ENCODE measurements around the gene APMAP. TPM values are rescaled to one million over a fixed set of nuclear protein-coding genes. Genes with fewer than 3 reads are reported as not detected.
"Not testable (repeated sequence)": the region's sequence is repeated elsewhere in the genome, so short reads cannot be mapped to it uniquely, and the experiment has no call there.

Gene APMAP
- total RNA-seq, 1 donor from 2014 or later = 68.8 TPM

DNA sequence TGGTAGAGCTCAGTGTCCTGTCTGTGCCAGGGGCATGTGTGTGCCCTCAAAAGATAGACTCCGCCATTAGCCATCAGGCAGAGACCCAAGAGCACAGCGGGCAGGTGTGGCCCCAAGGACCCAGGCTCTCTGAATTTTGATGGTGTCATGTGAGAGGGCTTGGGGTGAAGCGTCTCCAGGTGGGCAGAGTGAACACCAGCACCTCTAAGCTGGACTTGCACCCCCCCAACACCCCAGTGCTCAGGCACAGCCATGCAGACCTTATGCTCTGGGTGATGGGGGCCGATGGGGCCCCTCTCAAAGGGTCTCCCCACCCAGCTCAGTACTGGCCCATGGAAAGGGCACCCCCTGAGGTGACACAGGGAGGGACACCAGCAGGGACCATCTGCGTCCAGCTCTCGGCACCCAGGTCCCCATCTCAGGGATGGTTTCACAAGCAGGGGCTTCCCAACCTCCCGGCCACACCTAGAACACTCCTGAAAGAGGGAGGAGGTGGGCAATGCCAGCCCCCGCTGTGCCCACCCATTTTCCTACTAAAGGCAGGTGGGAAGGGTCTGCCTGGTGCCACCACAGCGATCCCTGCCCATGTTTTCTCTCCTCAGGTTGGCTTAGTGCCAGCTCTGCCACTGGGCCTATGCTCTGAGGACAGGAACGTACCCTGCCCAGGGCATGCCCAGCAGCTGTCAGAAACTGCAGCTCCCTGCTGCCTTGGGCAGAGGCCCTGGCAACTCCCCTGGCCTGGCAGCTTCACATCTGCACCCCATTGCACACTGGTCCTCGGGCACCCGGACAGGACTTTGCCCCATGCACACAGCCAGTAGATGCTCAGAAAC is 40.0 kb downstream of the APMAP start:
- DNase-seq (ENCODE audit: low spot score) = peak; percentile 30

GRCh38 chr20:24951536-24952083 is 40.9 kb downstream of the APMAP start:
- DNase-seq (ENCODE audit: low spot score) = peak; percentile 9

- peak; percentile 10 for DNase-seq (ENCODE audit: low spot score)
These were observed 41.6 kb downstream of the APMAP start for GRCh38 chr20:24950836-24951525.

DNA sequence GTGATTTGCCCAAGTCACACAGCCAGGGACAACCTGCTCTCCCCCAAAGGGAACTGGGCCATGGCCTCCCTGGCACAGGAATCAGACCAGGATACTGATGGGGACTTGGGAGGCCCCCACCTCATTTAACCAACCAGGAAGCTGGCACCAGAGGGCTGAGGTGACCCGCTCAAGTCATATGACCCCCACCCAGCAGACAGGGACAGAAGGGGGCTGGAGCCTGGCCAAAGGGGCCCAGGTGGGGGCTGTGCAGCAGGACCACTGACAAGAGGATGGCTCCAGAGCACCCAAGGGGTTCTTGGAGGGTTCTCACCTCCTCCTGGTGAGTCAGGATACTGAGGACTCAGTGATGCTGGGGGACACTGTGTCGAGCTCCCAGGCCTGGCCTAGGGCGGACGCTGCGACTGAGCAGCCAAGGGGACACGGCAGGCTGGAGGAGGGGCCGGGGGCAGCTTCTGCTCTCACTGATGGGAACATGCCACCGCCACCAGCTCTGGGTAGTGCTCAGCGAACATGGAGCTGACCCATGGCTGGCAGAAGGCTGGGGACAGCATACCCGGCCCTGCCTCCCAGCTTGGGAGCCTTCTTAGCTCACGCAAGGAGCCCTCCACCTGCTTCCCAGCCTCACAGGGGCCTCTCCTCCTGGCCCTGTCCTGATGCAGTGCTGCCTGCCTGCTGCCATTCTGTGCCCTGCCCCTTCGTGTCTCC is 42.3 kb downstream of the APMAP start:
- DNase-seq (ENCODE audit: low spot score) = peak; percentile 10

DNA sequence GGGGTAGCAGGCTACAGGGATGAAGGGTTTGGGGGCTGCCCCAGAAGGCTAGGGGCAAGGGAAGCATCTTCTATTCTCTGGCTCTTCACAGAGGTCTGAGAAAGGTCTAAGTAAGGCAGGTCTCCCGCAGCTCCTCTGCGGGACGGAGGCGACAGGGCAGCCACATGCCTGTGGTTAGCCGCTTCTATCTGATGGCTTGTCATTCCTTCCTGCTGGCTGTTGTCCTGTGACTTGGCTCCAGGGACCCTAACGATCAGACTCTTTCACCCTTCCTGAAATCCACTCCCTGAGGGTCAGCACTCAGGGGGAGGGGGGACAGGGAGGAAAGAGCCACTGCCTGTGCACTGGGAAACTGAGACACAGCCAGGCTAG is 42.8 kb downstream of the APMAP start:
- peak; percentile 9 for DNase-seq (ENCODE audit: low spot score)

DNA sequence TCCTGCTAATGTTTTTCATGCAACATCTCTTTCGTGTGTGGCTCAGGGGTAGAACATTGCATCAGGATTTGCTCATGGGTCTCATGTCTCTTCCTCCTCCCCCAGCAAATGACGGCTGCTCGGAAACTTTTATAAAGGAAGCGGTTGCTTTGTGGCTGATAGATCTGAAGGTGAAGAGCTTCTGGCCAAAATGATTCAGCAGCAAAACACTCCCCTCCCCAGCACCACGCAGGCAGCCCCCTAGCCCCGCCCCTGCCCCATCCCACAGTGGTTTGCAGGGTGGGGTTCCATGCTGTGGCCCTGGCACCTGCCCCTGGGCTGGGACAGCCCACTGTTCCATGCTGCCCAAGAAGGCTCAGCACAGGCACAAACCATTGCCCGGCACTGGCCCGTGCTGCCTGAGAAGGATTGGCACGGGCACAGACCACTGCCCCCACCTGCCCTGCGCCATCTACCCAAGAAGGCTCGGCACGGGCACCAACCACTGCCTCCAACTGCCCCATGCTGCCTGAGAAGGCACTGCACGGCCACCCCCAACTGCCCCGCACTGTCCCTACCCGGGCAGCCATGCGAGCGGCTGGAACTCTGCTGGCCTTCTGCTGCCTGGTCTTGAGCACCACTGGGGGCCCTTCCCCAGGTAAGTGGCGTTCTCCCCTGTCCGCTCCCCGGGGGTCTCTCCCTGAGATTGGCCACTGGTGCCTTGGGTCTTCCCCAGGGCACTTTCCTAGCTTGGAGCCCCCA is 43.4 kb downstream of the APMAP start, which contains the start of gene CST7:
Gene CST7 (plus strand): TSS at position 331 of the 741 bp plus-strand sequence. CDS start 237 bp downstream, at position 568.
- peak; percentile 35 for DNase-seq (ENCODE audit: low spot score)

DNA sequence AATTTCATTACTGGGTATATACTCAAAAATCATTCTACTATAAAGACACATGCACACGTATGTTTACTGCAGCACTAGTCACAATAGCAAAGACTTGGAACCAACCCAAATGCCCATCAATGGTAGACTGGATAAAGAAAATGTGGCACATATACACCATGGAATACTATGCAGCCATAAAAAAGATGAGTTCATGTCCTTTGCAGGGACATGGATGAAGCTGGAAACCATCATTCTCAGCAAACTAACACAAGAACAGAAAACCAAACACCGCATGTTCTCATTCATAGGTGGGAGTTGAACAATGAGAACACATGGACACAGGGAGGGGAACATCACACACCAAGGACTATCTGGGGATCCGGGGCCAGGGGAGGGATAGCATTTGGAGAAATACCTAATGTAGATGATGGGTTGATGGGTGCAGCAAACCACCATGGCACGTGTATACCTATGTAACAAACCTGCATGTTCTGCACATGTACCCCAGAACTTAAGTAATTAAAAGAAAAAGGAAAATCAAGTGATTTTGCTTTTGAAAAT is 44.1 kb downstream of the APMAP start:
- DNase-seq (ENCODE audit: low spot score) = peak; percentile 7

- not testable (repeated sequence) for DNase-seq (ENCODE audit: low spot score)
These were observed 46.2 kb downstream of the APMAP start for GRCh38 chr20:24946376-24946775.

DNA sequence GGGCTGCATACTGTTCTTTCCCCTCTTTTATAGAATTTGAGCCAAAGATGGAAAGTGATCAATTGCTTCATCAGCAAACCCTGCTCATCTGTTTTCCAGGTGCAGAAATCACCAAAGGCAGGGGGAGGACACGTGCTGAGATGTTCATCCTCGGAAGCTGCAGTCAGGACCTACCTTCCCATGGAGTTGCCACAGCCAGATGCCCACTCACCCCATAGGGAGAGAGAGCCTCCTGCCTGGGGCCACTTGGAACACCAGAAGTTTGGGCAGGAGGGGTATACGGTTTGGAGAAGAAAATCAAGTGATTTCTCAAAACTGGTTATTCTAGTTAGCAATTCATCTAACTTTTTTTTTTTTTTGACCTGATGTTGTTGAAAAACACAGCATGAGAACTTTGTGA is 48.8 kb downstream of the APMAP start:
- DNase-seq (ENCODE audit: low spot score) = peak; percentile 2

DNA sequence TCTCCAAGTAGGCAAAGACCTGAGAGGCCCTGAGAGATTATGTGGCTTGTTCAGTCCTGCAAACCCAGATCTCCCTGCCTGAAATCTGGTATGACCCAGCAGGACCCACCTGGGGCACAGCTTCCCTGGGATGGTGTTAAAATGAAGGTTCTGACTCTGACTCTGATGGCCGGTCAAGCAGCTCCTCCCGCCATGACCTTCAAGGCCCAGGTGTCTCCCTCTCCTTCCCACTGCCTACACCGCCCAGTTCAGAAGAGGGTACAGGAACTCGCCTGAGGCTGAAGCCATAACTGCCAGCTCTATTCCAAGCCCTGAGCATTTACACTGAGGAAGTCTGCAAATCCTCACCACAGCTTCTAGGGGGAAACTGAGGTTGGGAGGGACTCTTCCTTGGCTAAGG is 49.4 kb downstream of the APMAP start:
- peak; percentile 3 for DNase-seq (ENCODE audit: low spot score)

DNA sequence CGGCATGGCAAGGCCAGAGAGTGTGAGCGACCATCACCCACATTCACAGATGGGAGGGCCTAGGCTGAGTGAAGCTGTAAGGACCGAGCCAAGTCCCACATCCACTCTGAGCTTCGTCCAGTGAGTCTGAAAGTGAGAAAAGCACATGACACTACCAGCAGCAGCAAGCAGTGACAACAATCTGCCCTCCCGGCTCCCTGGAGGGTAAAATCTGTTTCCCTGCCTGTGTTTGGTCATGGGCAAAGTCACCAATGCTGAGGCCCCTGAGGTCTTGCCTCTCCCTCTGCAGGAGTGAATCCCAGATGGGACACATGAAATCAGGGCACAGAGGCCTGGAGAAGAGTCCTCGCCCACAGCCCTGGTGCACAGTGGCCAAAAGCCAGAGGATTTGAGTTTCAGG is 49.9 kb downstream of the APMAP start:
- peak; percentile 4 for DNase-seq (ENCODE audit: low spot score)

DNA sequence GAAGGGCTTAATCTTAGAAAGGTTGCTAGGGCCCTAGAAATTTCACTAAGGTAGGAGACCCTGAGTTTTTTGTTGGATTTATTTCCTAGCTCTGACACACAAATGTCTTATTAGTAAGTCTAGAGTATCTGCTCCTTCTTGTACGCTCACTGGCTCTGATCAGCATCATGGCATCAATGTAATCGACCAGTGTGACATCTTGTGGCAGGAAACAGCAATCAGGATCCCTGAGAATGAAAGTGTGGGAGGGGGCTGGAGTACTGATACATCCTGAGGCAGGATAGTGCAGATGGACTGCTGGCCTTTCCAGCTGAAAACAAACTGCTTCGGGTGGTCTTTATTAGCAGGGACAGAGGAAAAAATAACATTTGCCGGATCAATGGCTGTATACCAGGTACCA is 53.5 kb downstream of the APMAP start:
- peak; percentile 4 for DNase-seq (ENCODE audit: low spot score)

- no peak for DNase-seq (ENCODE audit: low spot score)
These were observed 54.1 kb downstream of the APMAP start for GRCh38 chr20:24938498-24938897.

- no peak for DNase-seq (ENCODE audit: low spot score)
These were observed 55.0 kb downstream of the APMAP start for GRCh38 chr20:24937579-24937978.

DNA sequence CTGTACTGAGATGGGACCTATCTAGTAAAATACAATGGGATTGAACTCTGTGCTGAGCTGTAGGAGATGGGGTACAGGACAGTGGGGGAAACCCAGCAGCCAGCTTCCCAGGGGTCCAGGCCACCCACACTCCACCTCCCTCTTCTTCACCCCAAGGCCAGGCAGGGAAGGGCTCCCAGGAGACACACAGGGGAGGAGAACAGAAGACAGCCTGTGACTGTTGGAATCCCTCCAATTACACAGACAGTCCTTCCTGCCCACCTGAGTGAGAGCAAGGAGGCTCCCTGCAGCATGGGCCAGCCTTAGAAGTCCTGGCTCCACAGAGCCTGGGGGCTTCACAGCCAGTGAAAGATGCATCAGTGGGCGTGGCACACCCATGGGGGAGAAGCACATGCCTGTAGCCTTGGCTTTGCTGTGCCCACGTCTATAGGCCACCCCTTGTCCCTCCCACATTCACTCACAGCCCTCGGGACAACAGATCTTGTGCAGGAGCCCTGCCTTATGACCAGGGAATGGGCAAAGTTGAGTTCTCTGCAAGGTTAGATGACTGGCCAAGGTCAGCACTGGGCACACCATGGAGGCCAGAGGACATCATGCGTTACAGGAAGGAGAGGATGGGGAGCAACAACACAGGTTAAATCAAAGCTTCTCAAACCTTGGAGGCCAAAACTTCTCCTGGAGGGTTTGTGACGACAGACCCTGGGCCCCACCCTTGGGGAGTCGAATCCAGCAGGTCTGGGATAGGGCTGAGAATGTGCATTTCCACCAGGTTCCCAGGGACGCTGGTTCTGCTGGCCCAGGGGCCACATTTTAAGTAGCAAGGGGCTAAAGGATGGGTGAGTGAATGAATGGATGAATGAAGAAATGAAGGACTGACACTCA is 55.8 kb downstream of the APMAP start:
- no peak for DNase-seq (ENCODE audit: low spot score)

- DNase-seq (ENCODE audit: low spot score) = no peak
These were observed 56.6 kb downstream of the APMAP start for GRCh38 chr20:24935766-24936525.

- DNase-seq (ENCODE audit: low spot score) = peak; percentile 7
These were observed 57.4 kb downstream of the APMAP start for GRCh38 chr20:24935140-24935539.

DNA sequence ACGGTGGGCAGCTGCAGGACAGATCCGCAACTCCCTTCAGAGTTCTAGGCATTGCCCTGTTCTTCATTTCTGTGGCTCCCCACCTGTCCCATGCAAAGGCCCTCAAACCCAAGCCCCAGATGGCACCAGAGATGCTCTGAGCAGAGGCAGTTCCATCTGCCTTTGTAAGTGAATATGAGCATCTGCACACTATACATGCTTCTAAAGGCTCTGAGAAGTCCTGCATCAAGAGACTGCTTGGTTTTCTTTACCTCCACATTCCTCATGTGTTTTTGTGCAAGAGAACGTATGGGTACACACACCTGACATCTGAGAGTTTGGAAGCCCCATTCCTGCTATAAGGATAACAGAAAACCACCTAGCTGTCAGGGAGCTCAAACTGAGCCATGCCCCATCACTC is 57.8 kb downstream of the APMAP start:
- no peak for DNase-seq (ENCODE audit: low spot score)

DNA sequence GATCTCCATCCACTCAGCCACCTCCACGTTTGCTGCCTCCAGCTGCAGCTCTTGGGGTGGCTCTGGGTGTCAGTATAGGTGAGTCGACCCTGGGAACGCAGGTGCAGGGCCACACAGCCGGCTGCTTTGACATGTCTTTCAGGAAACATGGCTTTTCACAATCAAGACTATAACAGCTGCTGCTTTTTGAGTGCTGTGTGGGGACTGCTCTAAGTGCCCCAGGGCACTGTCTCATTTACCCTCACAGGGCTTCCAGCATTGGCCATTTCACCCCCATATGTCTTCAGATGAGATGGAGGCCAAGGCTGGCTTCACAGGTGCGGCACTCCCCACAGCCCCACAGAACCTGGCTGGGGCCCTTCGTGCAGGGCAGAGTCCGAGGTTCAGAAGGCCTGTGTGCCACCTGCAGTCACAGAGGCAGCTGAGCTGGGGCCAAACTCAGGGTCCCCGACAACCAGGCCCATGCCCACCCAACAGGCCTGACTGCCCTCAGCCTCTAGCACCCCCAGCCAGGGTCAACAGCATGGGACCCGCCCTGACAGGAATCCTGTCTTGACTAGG is 58.4 kb downstream of the APMAP start:
- peak; percentile 9 for DNase-seq (ENCODE audit: low spot score)

All from mucosa of gallbladder (tissue), 1 donor.